Neural cell (in vitro differentiated cells): Measurements from ENCODE around the gene TMEM74B. TPM values are rescaled to one million over a fixed set of nuclear protein-coding genes. Genes with fewer than 3 reads are reported as not detected.

ENCODE experiments used
- H2AFZ ChIP-seq: fragments of 200-600, 300-800 bp; sonication (generic), shearing (Covaris generic); 2 replicates; pipeline ENCODE4 v1.6.0; 2014; ENCODE audit warnings: low read depth, mild to moderate bottlenecking, antibody characterized with exemption, low read length, moderate library complexity
- H3F3A ChIP-seq: fragments of 200-600 bp; shearing (Covaris generic); 2 replicates; pipeline ENCODE4 v1.6.1; 2016; ENCODE audit warnings: mild to moderate bottlenecking, moderate library complexity, mixed read lengths, antibody characterized with exemption, low read length; ENCODE audit not compliant: insufficient read depth, poor library complexity, severe bottlenecking
- H3K27ac ChIP-seq: fragments of 200-600, 300-800 bp; sonication (generic), shearing (Covaris generic); 2 replicates; pipeline ENCODE4 v1.5.1; 2014; ENCODE audit warnings: mild to moderate bottlenecking, low read length, moderate library complexity
- H3K27me3 ChIP-seq: fragments of 300-800, 200-600 bp; sonication (generic), shearing (Covaris generic); 2 replicates; pipeline ENCODE4 v1.6.0; 2014; ENCODE audit warnings: mild to moderate bottlenecking, low read depth, low read length, moderate library complexity; ENCODE audit not compliant: insufficient read depth
- H3K36me3 ChIP-seq: fragments of 300-800, 200-600 bp; sonication (generic), shearing (Covaris generic); 2 replicates; pipeline ENCODE4 v1.5.1; 2014; ENCODE audit warnings: mild to moderate bottlenecking, antibody characterized with exemption, low read length, moderate library complexity; ENCODE audit not compliant: insufficient read depth
- H3K4me2 ChIP-seq: fragments of 300-800, 200-600 bp; sonication (generic), shearing (Covaris generic); 2 replicates; pipeline ENCODE4 v1.6.0; 2014; ENCODE audit warnings: mild to moderate bottlenecking, low read length
- H3K4me3 ChIP-seq: fragments of 300-800, 200-600 bp; sonication (generic), shearing (Covaris generic); 2 replicates; pipeline ENCODE4 v1.5.1; 2014; ENCODE audit warnings: mild to moderate bottlenecking, low read length, moderate library complexity
- H3K79me2 ChIP-seq: fragments of 200-600 bp; shearing (Covaris generic); replicated peaks from 2 replicates; pipeline ENCODE4 v1.6.0; 2014; ENCODE audit warnings: mild to moderate bottlenecking, low read length, moderate library complexity; ENCODE audit not compliant: insufficient read depth
- H3K9ac ChIP-seq: fragments of 300-800, 200-600 bp; sonication (generic), shearing (Covaris generic); 2 replicates; pipeline ENCODE4 v1.6.1; 2016; ENCODE audit warnings: mild to moderate bottlenecking, low read length, mixed read lengths
- H3K9me2 ChIP-seq: fragments of 200-600 bp; shearing (Covaris generic); 2 replicates; pipeline ENCODE4 v1.6.1; 2016; ENCODE audit warnings: mild to moderate bottlenecking, low read length, mixed read lengths; ENCODE audit not compliant: insufficient read depth
- H3K9me3 ChIP-seq: fragments of 200-600, 300-800 bp; sonication (generic), shearing (Covaris generic); 2 replicates; pipeline ENCODE4 v1.6.1; 2016; ENCODE audit warnings: mild to moderate bottlenecking, mixed run types, low read length, moderate library complexity, mixed read lengths
- H4K20me1 ChIP-seq: fragments of 200-600 bp; shearing (Covaris generic); 2 replicates; pipeline ENCODE4 v1.6.1; 2016; ENCODE audit warnings: mild to moderate bottlenecking, mixed run types; ENCODE audit not compliant: insufficient read depth
- EP300 ChIP-seq: fragments of 450-650 bp; conservative IDR thresholded peaks from 2 replicates; pipeline ENCODE4 v1.6.1; 2014; ENCODE audit warnings: antibody characterized with exemption, mild to moderate bottlenecking, moderate library complexity; ENCODE audit not compliant: poor library complexity, severe bottlenecking
- EZH2 ChIP-seq: fragments of 200-600, 300-800 bp; shearing (Covaris generic), sonication (generic); IDR thresholded peaks from 2 replicates; pipeline ENCODE4 v1.6.1; 2014; ENCODE audit warnings: antibody characterized with exemption, low read length, borderline replicate concordance, mild to moderate bottlenecking; ENCODE audit not compliant: insufficient read depth, poor library complexity, severe bottlenecking
- MXI1 ChIP-seq: fragments of 450-650 bp; conservative IDR thresholded peaks from 2 replicates; pipeline ENCODE4 v1.6.1; 2014; ENCODE audit warnings: antibody characterized with exemption, mild to moderate bottlenecking; ENCODE audit not compliant: poor library complexity, severe bottlenecking
- POLR2AphosphoS5 ChIP-seq: IDR thresholded peaks from 2 replicates; pipeline ENCODE4 v1.6.1; 2012
- RAD21 ChIP-seq: fragments of 450-650 bp; conservative IDR thresholded peaks from 2 replicates; pipeline ENCODE4 v1.6.1; 2014; ENCODE audit warnings: antibody characterized with exemption, mild to moderate bottlenecking, moderate library complexity
- REST ChIP-seq: IDR thresholded peaks from 2 replicates; pipeline ENCODE4 v1.6.1; 2012; ENCODE audit warnings: borderline replicate concordance
- SMC3 ChIP-seq: fragments of 450-650 bp; conservative IDR thresholded peaks from 2 replicates; pipeline ENCODE4 v1.6.1; 2014; ENCODE audit warnings: antibody characterized with exemption, mild to moderate bottlenecking, moderate library complexity; ENCODE audit not compliant: poor library complexity
- TAF1 ChIP-seq: IDR thresholded peaks from 2 replicates; pipeline ENCODE4 v1.6.1; 2012; ENCODE audit warnings: low read depth
- polyA plus RNA-seq: library from polyadenylated mRNA; depleted of rRNA; stranded (reverse); fragments of >200 nt; gene quantifications from 2 replicates; pipeline ENCODE4 v1.2.3, GENCODE V29; 2014
- TF ChIP-seq, protein P1 (sequence below): fragments of 450-650 bp; IDR thresholded peaks from 2 replicates; pipeline ENCODE4 v1.5.1; 2014; ENCODE audit warnings: antibody characterized with exemption, mild to moderate bottlenecking, moderate library complexity; ENCODE audit not compliant: poor library complexity, severe bottlenecking

TMEM74B gene
- polyA plus RNA-seq, 1 donor from 2014 or later, result 155 TPM

GRCh38 chr20:1164871-1165270, 19.9 kb downstream of the TMEM74B start:
- Histone ChIP-seq H3K9me3 (no peaks in the 10 kb centered on the region), H3F3A (no peaks in the 10 kb centered on the region), H3K4me3 (no peak overlapping the region), H3K27me3 (no peaks in the 10 kb centered on the region), H2AFZ (no peak overlapping the region), H3K36me3 (peaks cover 21% of the 10 kb centered on the region), H3K27ac (no peak overlapping the region), H3K79me2 (no peaks in the 10 kb centered on the region), H3K9ac (no peak overlapping the region), H3K9me2 (no peaks in the 10 kb centered on the region), H4K20me1 (no peaks in the 10 kb centered on the region), H3K4me2 (no peak overlapping the region)
- TF ChIP-seq SMC3 (no peak), TAF1 (no peak), RAD21 (no peak), EP300 (no peak), MXI1 (no peak), REST (no peak), EZH2 (no peak), POLR2AphosphoS5 (no peak)
- TF ChIP-seq, protein P1, sequence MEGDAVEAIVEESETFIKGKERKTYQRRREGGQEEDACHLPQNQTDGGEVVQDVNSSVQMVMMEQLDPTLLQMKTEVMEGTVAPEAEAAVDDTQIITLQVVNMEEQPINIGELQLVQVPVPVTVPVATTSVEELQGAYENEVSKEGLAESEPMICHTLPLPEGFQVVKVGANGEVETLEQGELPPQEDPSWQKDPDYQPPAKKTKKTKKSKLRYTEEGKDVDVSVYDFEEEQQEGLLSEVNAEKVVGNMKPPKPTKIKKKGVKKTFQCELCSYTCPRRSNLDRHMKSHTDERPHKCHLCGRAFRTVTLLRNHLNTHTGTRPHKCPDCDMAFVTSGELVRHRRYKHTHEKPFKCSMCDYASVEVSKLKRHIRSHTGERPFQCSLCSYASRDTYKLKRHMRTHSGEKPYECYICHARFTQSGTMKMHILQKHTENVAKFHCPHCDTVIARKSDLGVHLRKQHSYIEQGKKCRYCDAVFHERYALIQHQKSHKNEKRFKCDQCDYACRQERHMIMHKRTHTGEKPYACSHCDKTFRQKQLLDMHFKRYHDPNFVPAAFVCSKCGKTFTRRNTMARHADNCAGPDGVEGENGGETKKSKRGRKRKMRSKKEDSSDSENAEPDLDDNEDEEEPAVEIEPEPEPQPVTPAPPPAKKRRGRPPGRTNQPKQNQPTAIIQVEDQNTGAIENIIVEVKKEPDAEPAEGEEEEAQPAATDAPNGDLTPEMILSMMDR, result no peak

DNA sequence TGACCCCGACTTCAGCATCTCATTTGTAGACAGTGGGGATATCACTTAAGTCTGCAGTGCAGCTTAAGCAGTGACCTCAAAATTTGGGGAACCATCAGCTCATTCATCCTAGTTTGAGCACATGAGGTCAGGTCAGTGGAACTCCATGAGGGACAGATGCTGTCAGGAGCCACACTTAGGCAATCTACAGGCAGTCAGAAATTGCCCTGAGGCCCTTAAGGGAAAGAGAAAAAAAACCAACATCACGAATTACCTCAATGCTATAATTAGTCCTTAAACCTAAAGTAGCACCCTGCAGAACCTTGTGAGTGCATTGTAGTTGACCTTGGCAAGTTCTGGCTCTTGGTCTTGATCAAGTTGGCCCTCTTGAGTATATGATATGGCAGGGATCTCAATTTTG, 21.1 kb downstream of the TMEM74B start:
- Histone ChIP-seq H3K4me2 (no peak overlapping the region), H4K20me1 (no peaks in the 10 kb centered on the region), H3K36me3 (peaks cover 21% of the 10 kb centered on the region), H3K9me3 (no peaks in the 10 kb centered on the region), H3K27ac (no peak overlapping the region), H3F3A (no peaks in the 10 kb centered on the region), H2AFZ (no peak overlapping the region), H3K9ac (no peak overlapping the region), H3K4me3 (no peak overlapping the region), H3K79me2 (no peaks in the 10 kb centered on the region), H3K27me3 (no peaks in the 10 kb centered on the region), H3K9me2 (no peaks in the 10 kb centered on the region)
- TF ChIP-seq, protein P1, result no peak
- TF ChIP-seq EZH2, result no peak
